ENCODE data around the gene HMCN2. TPM values are rescaled to one million over a fixed set of nuclear protein-coding genes. Genes with fewer than 3 reads are reported as not detected.

Gene HMCN2
- total and polyA plus RNA-seq, 4 donors, result 0.24 to 1.8 (median 0.29) TPM

DNA sequence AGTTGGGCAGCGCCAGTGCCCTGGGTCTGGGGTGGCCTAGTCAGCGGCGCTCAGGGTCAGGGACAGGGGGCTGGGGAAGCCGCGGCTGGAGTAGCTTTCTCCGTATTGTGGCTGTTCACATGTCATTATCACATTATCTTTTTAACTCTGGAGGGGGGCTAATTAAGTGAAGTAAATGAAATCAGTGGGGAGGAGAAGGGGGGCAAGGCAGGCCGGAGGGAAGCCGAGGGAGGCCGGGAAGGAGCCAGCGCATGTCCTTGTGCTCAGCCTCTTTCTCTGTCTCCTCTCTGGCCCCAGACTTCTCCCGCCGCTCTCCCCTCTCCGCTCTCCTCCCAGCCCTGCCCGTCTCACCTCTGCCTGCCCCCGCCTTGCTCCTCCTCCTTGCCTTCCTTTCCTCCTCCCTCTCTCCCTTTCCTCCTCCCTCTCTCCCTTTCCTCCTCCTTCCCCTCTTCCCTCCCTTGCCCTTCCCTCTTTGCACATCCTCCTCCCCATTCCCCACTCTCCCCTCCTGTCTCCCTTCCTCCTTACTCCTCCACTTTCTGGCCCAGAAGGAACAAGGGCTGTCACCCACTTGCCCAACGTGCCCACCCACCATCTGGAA lies 217.9 kb downstream of the HMCN2 start:
- Histone ChIP-seq H3K4me3 (ENCODE audit: low read depth in 1 of 3, low read length in 3 of 3) (no peak overlapping the region), H3K27me3 (ENCODE audit: control insufficient read depth in 4 of 4, insufficient read depth in 4 of 4, low read length in 3 of 4) (no peaks in the 10 kb centered on the region), H3K36me3 (ENCODE audit: control insufficient read depth in 4 of 4, insufficient read depth in 3 of 4, low read depth in 1 of 4, low read length in 3 of 4) (peaks cover 5 to 69% (median 49%) of the 10 kb centered on the region in 4 donors), H3K27ac (ENCODE audit: low read depth in 1 of 2, low read length in 2 of 2) (no peak overlapping the region), H3K4me1 (ENCODE audit: control insufficient read depth in 4 of 4, insufficient read depth in 4 of 4, low read length in 3 of 4) (no peaks in the 10 kb centered on the region), H3K9me3 (ENCODE audit: control insufficient read depth in 4 of 4, low read length in 3 of 4) (no peaks in the 10 kb centered on the region), H3K9ac (ENCODE audit: low read depth in 1 of 2, low read length in 2 of 2) (no peak overlapping the region)
- WGBS, result 68% methylated on average over 16 of the region's 16 CpGs
- no peak for DNase-seq (ENCODE audit: low spot score)
- TF ChIP-seq RXRA (IDR thresholded peaks at IDR 0.05) (no peak), FOXA2 (IDR thresholded peaks at IDR 0.05) (no peak), TAF1 (conservative IDR thresholded peaks at IDR 0.05) (no peak), YY1 (IDR thresholded peaks at IDR 0.05) (no peak), MAX (IDR thresholded peaks at IDR 0.05) (no peak), EGR1 (IDR thresholded peaks at IDR 0.05; ENCODE audit: low read depth in 2 of 2) (no peak), GABPA (IDR thresholded peaks at IDR 0.05 in 1 of 2, conservative IDR thresholded peaks at IDR 0.05 in 1 of 2) (no peak), NR2F2 (IDR thresholded peaks at IDR 0.05) (no peak), HNF4A (conservative IDR thresholded peaks at IDR 0.05) (no peak), SP1 (IDR thresholded peaks at IDR 0.05) (no peak), ATF3 (IDR thresholded peaks at IDR 0.05) (no peak), REST (IDR thresholded peaks at IDR 0.05) (no peak), RAD21 (IDR thresholded peaks at IDR 0.05) (no peak), FOXA1 (IDR thresholded peaks at IDR 0.05) (no peak), JUND (IDR thresholded peaks at IDR 0.05) (no peak), HNF4G (IDR thresholded peaks at IDR 0.05) (no peak)
- TF ChIP-seq, protein P1, sequence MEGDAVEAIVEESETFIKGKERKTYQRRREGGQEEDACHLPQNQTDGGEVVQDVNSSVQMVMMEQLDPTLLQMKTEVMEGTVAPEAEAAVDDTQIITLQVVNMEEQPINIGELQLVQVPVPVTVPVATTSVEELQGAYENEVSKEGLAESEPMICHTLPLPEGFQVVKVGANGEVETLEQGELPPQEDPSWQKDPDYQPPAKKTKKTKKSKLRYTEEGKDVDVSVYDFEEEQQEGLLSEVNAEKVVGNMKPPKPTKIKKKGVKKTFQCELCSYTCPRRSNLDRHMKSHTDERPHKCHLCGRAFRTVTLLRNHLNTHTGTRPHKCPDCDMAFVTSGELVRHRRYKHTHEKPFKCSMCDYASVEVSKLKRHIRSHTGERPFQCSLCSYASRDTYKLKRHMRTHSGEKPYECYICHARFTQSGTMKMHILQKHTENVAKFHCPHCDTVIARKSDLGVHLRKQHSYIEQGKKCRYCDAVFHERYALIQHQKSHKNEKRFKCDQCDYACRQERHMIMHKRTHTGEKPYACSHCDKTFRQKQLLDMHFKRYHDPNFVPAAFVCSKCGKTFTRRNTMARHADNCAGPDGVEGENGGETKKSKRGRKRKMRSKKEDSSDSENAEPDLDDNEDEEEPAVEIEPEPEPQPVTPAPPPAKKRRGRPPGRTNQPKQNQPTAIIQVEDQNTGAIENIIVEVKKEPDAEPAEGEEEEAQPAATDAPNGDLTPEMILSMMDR (IDR thresholded peaks at IDR 0.05; ENCODE audit: low read depth, low read length, missing input control), result no peak

Small RNA genes within 50 kb of the gene (small RNA-seq; reads per million reads assigned to genes)
- gene RN7SL665P, result not detected

Other genes with a start within 250 kb of the HMCN2 start
- 10 to 100 TPM; 15.0 to 15.6 TPM for gene FNBP1, start 222.6 kb upstream of the HMCN2 start, total RNA-seq
- gene FNBP1, start 222.6 kb upstream of the HMCN2 start, polyA plus RNA-seq, result 1 to 10 TPM; 6.6 to 9.7 TPM
- 10 to 100 TPM; 11.1 to 17.2 TPM for gene GPR107, start 211.9 kb upstream of the HMCN2 start, total RNA-seq
- gene GPR107, start 211.9 kb upstream of the HMCN2 start, polyA plus RNA-seq, result 10 to 100 TPM in 1 of 2 donors, 1 to 10 TPM in 1; 3.8 to 11.6 TPM
- gene NCS1, start 93.4 kb upstream of the HMCN2 start, total RNA-seq, result 1 to 10 TPM in 1 of 2 donors, under 1 TPM in 1; 0.84 to 2.5 TPM
- gene NCS1, start 93.4 kb upstream of the HMCN2 start, polyA plus RNA-seq, result 1 to 10 TPM in 1 of 2 donors, under 1 TPM in 1; 0.35 to 1.5 TPM
- 100 to 1,000 TPM; 396 to 711 TPM for gene ASS1, start 179.2 kb downstream of the HMCN2 start, total RNA-seq
- gene ASS1, start 179.2 kb downstream of the HMCN2 start, polyA plus RNA-seq, result 100 to 1,000 TPM; 425 to 641 TPM

Measured in liver (tissue), 10 donors.